NCI-H2196 treated with DMSO at 0.1 percent for 48 hours (cell line): ENCODE measurements around the gene CDC42SE2.

Experiments
- DNase-seq: peaks from one replicate; lab custom pipeline; 2025; ENCODE audit not compliant: unreplicated experiment; lab: John Stamatoyannopoulos, UW

CDC42SE2 gene

DNA sequence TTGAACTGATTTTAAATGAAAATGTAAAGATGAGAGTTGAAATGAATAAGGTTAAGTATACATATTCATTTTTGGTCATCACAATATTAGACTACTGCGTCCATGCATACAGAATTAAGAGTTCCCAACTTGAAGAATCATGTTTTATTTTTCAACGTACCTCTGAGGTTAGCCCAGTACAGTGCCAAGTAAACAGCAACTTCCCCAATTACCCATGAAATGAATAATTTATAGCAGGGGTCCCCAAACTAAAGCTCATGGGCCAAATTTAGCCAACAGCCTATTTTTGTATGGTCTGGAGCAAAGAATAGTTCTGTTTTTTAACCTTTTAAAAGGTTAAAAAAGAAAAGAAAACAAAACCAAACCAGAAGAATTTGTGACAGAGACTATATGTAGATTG lies 167.9 kb downstream of the CDC42SE2 start:
- no peak for DNase-seq

DNA sequence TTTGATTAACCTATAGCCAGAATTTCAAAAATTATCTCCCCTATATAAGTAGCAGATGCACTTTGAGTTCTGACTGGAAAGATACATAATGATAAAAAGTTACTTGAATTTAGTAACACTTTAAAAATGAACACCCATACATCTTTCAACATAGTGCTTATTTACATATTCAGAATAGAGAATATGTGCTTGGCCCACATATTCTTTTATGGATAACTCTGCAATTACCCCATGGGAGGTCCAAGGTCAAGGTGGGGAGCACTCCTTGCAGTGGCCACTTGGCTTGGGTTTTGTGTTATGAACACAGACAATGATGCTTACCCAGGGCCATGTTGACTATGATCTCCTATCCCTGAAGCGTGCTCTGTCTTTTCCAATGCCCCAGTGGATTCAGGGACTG lies 169.3 kb downstream of the CDC42SE2 start:
- no peak for DNase-seq

DNA sequence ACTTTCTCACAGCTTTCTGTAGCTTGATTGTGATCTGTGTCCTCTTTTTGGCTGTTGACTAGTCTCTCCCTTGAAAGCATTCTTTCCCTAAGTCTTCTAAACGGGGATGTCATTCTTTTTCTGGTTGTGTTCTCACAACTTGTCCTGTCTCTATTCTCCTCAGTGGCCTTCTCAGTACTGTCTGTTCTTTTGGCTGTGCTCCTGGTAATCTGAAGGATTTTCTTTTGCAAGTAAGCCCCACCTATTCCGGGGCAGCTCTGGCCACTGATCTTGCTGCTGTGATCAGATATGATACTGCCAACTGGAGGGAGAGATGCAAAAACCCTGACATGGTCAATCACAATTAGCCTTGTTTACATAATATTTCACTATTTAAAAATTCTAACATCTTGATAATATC lies 172.2 kb downstream of the CDC42SE2 start:
- no peak for DNase-seq

DNA sequence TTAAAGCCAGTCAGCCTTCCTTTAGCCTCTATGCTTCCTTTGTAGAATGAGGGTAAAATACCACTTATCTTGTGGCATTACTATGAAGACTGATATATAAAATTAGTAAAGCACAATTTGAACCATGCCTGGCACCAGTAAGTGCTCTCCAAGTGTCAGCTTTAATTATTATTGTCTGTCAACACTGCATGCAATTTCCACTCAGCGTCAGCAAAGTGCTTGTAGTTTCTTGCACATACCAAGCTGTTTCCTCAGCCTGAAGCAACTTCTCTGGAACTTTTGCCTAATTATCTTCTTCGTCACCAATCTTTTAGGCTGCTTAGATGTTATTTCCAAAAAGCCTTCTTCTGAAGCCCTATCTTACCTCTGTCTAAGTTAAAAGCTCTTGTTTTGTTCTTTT lies 177.3 kb downstream of the CDC42SE2 start:
- DNase-seq, result no peak
